Natural killer cell (primary cell): ENCODE results near the gene MICAL2. TPM values are rescaled to one million over a fixed set of nuclear protein-coding genes. Genes with fewer than 3 reads are reported as not detected.

Source experiments
- ATAC-seq, 3 donors: fragments of 150-1000 bp in 2 of 3; fragments of 200-7000 bp in 1 of 3; cut with Tn5 transposase; 1 replicate in 1 of 3; 2 replicates in 2 of 3; pipeline ENCODE4 v1.10.0; 2021; ENCODE audit warnings: mild to moderate bottlenecking in 2 of 3, moderate library complexity in 2 of 3
- DNase-seq, 2 donors: peaks; one replicate each; pipeline versions ENCODE4 v3.0.0 to v3.0.0-alpha.2; 2013 to 2021; ENCODE audit warnings: mixed read lengths in 1 of 2
- H3K27ac ChIP-seq: one replicate; pipeline ENCODE4 v1.5.1; 2013; ENCODE audit warnings: mild to moderate bottlenecking, low read length
- H3K27me3 ChIP-seq: one replicate; pipeline ENCODE4 v1.6.1; 2013; ENCODE audit warnings: low read length; ENCODE audit not compliant: control insufficient read depth, insufficient read depth
- H3K36me3 ChIP-seq: one replicate; pipeline ENCODE4 v1.6.1; 2013; ENCODE audit warnings: low read length; ENCODE audit not compliant: control insufficient read depth, insufficient read depth
- H3K4me1 ChIP-seq: one replicate; pipeline ENCODE4 v1.6.1; 2013; ENCODE audit warnings: low read length; ENCODE audit not compliant: control insufficient read depth, insufficient read depth
- H3K4me3 ChIP-seq: one replicate; pipeline ENCODE4 v1.5.1; 2013; ENCODE audit warnings: low read length
- H3K9me3 ChIP-seq: one replicate; pipeline ENCODE4 v1.6.1; 2013; ENCODE audit warnings: low read length; ENCODE audit not compliant: control insufficient read depth, insufficient read depth
- H3K27ac Mint-ChIP-seq, 2 donors: one replicate each; pipeline ENCODE4 v1.8.0; 2022; ENCODE audit warnings: mild to moderate bottlenecking in 2 of 2, mixed read lengths in 2 of 2, moderate library complexity in 1 of 2
- H3K27me3 Mint-ChIP-seq, 2 donors: one replicate each; pipeline ENCODE4 v1.8.0; 2022; ENCODE audit warnings: low read depth in 2 of 2, mixed read lengths in 2 of 2
- H3K36me3 Mint-ChIP-seq: one replicate; pipeline ENCODE4 v1.8.0; 2022; ENCODE audit warnings: mixed read lengths
- H3K4me1 Mint-ChIP-seq, 2 donors: one replicate each; pipeline ENCODE4 v1.8.0; 2022; ENCODE audit warnings: mixed read lengths in 2 of 2
- H3K4me3 Mint-ChIP-seq: one replicate; pipeline ENCODE4 v1.8.0; 2022; ENCODE audit warnings: mild to moderate bottlenecking, moderate library complexity, mixed read lengths
- H3K9me3 Mint-ChIP-seq, 2 donors: one replicate each; pipeline ENCODE4 v1.8.0; 2022; ENCODE audit warnings: mixed read lengths in 2 of 2
- WGBS: methylation state at CpG from one replicate; pipeline ENCODE4 v1.1.7; 2013; ENCODE audit warnings: missing lambda C conversion rate; ENCODE audit not compliant: insufficient coverage; 5-methylcytosine and 5-hydroxymethylcytosine counted together
- intact Hi-C: fragments of 100-400 bp; cut with micrococcal nuclease; formaldehyde crosslinking; loops from one replicate; pipeline ENCODE4 v1.14.2; 2022
- total RNA-seq, 4 donors: library from RNA; stranded (reverse); fragments of 120-200 nt in 1 of 4; gene quantifications; one replicate each; pipeline versions ENCODE4 v1.2.3 to v1.2.4, GENCODE V29; 2013 to 2022
- TF ChIP-seq, protein P1 (sequence below): fragments of 200-600 bp; IDR thresholded peaks from one replicate; pipeline ENCODE4 v1.8.0; 2022; ENCODE audit warnings: antibody characterized with exemption

The MICAL2 gene
- total RNA-seq, 3 donors from 2014 or later (not counting 1 experiment from before 2014, with no cell fraction given), result 54.6 to 68.6 (median 57.4) TPM

- TF ChIP-seq, protein P1, sequence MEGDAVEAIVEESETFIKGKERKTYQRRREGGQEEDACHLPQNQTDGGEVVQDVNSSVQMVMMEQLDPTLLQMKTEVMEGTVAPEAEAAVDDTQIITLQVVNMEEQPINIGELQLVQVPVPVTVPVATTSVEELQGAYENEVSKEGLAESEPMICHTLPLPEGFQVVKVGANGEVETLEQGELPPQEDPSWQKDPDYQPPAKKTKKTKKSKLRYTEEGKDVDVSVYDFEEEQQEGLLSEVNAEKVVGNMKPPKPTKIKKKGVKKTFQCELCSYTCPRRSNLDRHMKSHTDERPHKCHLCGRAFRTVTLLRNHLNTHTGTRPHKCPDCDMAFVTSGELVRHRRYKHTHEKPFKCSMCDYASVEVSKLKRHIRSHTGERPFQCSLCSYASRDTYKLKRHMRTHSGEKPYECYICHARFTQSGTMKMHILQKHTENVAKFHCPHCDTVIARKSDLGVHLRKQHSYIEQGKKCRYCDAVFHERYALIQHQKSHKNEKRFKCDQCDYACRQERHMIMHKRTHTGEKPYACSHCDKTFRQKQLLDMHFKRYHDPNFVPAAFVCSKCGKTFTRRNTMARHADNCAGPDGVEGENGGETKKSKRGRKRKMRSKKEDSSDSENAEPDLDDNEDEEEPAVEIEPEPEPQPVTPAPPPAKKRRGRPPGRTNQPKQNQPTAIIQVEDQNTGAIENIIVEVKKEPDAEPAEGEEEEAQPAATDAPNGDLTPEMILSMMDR, result no peak
- Histone ChIP-seq H3K9me3 (no peaks in the 10 kb centered on the region), H3K27ac (peak overlapping the region; percentile 38), H3K27me3 (peaks cover 3% of the 10 kb centered on the region), H3K4me3 (no peak overlapping the region), H3K36me3 (no peaks in the 10 kb centered on the region), H3K4me1 (peaks cover 69% of the 10 kb centered on the region)
- WGBS, result 45% methylated on average over 5 of the region's 7 CpGs
- Mint-ChIP-seq H3K4me1 (peaks cover 70 to 85% of the 10 kb centered on the region in 2 donors), H3K27ac (peak overlapping the region; percentile 39 to 58), H3K9me3 (no peaks in the 10 kb centered on the region), H3K27me3 (peaks cover 20 to 30% of the 10 kb centered on the region in 2 donors), H3K4me3 (peak overlapping the region; percentile 74), H3K36me3 (no peaks in the 10 kb centered on the region)
- DNase-seq (peak; percentile 32 to 36), ATAC-seq (peak; percentile 40 to 57 (median 51))
- intact Hi-C loops, result loop anchor here (1.0 to 5.0 kb wide), 4 partner anchors 41 to 193 kb away; no protein-coding TSS in a partner anchor
Observed at GRCh38 chr11:12088047-12088481, 22.3 kb upstream of the MICAL2 start.

GRCh38 chr11:12088531-12088930, 21.9 kb upstream of the MICAL2 start:
- H3K36me3 Mint-ChIP-seq, result no peaks in the 10 kb centered on the region
- H3K4me3 ChIP-seq, result no peak overlapping the region
- H3K9me3 Mint-ChIP-seq, result no peaks in the 10 kb centered on the region
- WGBS, result 76% methylated on average over 8 of the region's 9 CpGs
- H3K4me3 Mint-ChIP-seq, result peak overlapping the region; percentile 74
- ATAC-seq, result no peak
- DNase-seq, result peak in 1 of 2 donors; percentile 9
- no peaks in the 10 kb centered on the region for H3K9me3 ChIP-seq
- peaks cover 69% of the 10 kb centered on the region for H3K4me1 ChIP-seq
- intact Hi-C loops, result loop anchor here (1.0 to 5.0 kb wide), 4 partner anchors 41 to 193 kb away; no protein-coding TSS in a partner anchor
- no peaks in the 10 kb centered on the region for H3K36me3 ChIP-seq
- peaks cover 69 to 83% of the 10 kb centered on the region in 2 donors for H3K4me1 Mint-ChIP-seq
- TF ChIP-seq, protein P1, result no peak
- H3K27ac ChIP-seq, result peak overlapping the region; percentile 38
- peaks cover 20 to 34% of the 10 kb centered on the region in 2 donors for H3K27me3 Mint-ChIP-seq
- H3K27ac Mint-ChIP-seq, result no peak overlapping the region
- peaks cover 3% of the 10 kb centered on the region for H3K27me3 ChIP-seq

GRCh38 chr11:12089041-12089440, 21.3 kb upstream of the MICAL2 start:
- H3K4me3 ChIP-seq, result no peak overlapping the region
- Mint-ChIP-seq H3K4me3 (peak overlapping the region; percentile 74), H3K9me3 (no peaks in the 10 kb centered on the region), H3K27me3 (peaks cover 20 to 34% of the 10 kb centered on the region in 2 donors), H3K27ac (no peak overlapping the region), H3K36me3 (no peaks in the 10 kb centered on the region), H3K4me1 (peaks cover 64 to 81% of the 10 kb centered on the region in 2 donors)
- H3K27me3 ChIP-seq, result peaks cover under 1% of the 10 kb centered on the region
- peaks cover 65% of the 10 kb centered on the region for H3K4me1 ChIP-seq
- TF ChIP-seq, protein P1, result no peak
- 93% methylated on average over 4 of the region's 4 CpGs for WGBS
- H3K9me3 ChIP-seq, result no peaks in the 10 kb centered on the region
- no peak for ATAC-seq
- intact Hi-C loops, result loop anchor here (5.0 kb wide), 2 partner anchors 42 to 128 kb away; no protein-coding TSS in a partner anchor
- DNase-seq, result no peak
- peak overlapping the region; percentile 44 for H3K27ac ChIP-seq
- no peaks in the 10 kb centered on the region for H3K36me3 ChIP-seq
